ENCODE measurements around the gene C1QC.

Gene C1QC

GRCh38 chr1:22652881-22653316, 9.5 kb downstream of the C1QC start, which contains the start of gene C1QB:
C1QB (plus strand) TSS chr1:22653236; CDS start chr1:22659463, 6,227 bp downstream.
- DNase-seq (ENCODE audit: low read depth) = no peak
- no peak within 1 kb of the TSS for H3K4me3 ChIP-seq (ENCODE audit: low read length)
- TF ChIP-seq CTCF (IDR thresholded peaks at IDR 0.05; ENCODE audit: insufficient read depth, low read depth, low read length, missing control alignments) = no peak

- DNase-seq (ENCODE audit: low read depth) = peak; percentile 12
- H3K4me3 ChIP-seq (ENCODE audit: low read length) = no peak overlapping the region
- TF ChIP-seq CTCF (IDR thresholded peaks at IDR 0.05; ENCODE audit: insufficient read depth, low read depth, low read length, missing control alignments) = peak; percentile 29
These were observed 11.3 kb downstream of the C1QC start for GRCh38 chr1:22654692-22655091.

- no peak for DNase-seq (ENCODE audit: low read depth)
- no peak for TF ChIP-seq CTCF (IDR thresholded peaks at IDR 0.05; ENCODE audit: insufficient read depth, low read depth, low read length, missing control alignments)
- H3K4me3 ChIP-seq (ENCODE audit: low read length) = no peak overlapping the region
These were observed 15.1 kb downstream of the C1QC start for GRCh38 chr1:22658385-22659163.

- no peak for DNase-seq (ENCODE audit: low read depth)
- TF ChIP-seq CTCF (IDR thresholded peaks at IDR 0.05; ENCODE audit: insufficient read depth, low read depth, low read length, missing control alignments) = no peak
- H3K4me3 ChIP-seq (ENCODE audit: low read length) = no peak overlapping the region
These were observed 17.3 kb downstream of the C1QC start for GRCh38 chr1:22660716-22661241.

- DNase-seq (ENCODE audit: low read depth) = no peak
- no peak for TF ChIP-seq CTCF (IDR thresholded peaks at IDR 0.05; ENCODE audit: insufficient read depth, low read depth, low read length, missing control alignments)
These were observed 18.4 kb downstream of the C1QC start for GRCh38 chr1:22661880-22662279.

GRCh38 chr1:22662318-22662717, 18.9 kb downstream of the C1QC start:
- no peak overlapping the region for H3K4me3 ChIP-seq (ENCODE audit: low read length)
- DNase-seq (ENCODE audit: low read depth) = no peak
- no peak for TF ChIP-seq CTCF (IDR thresholded peaks at IDR 0.05; ENCODE audit: insufficient read depth, low read depth, low read length, missing control alignments)

More at GRCh38 chr1:22661880-22662279, 18.4 kb downstream of the C1QC start:
- no peak overlapping the region for H3K4me3 ChIP-seq (ENCODE audit: low read length)

Data from epithelial cell of esophagus (primary cell).